Measurements from ENCODE around the gene UGT1A9.
"Not testable (repeated sequence)": the region's sequence is repeated elsewhere in the genome, so short reads cannot be mapped to it uniquely, and the experiment has no call there.

UGT1A9 gene

DNA sequence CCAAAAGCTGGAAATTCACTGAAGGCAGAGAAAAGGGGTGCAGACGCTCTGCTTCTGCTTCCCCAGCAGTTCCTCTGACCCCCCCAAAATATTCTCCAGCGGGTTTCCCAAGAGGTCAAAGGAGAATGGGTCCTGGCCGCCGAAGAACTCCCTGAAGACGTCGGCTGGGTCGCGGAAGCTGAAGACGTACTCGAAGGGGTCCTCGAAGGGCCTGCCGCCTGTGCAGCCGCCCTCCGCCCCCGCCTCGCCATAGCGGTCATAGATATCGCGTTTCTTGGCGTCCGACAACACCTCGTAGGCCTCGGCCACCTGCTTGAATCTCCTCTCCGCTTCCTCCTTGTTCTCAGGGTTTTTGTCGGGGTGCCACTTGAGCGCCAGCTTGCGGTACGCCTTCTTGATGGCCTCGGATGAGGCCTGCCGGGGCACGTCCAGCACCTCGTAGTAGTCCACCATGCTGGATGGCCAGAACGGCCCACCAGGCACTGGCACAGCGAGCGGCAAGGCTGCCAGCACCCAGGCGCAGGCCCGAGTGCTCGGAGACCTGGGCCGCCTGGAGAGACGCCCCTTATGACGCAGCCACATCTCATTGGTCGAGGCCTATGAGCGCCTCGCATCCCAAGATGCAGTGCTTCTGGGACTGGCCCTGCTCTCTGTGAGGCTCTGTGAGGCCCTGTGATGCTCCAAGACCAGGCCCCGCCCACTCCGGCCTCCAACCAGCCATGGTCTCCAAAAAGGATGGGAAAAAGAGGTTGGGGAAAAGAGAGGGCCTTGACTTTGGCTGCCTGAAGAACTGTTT lies 72.0 kb downstream of the UGT1A9 start:
- no peak overlapping the region for H3K4me3 ChIP-seq (ENCODE audit: low read depth, low read length)
- no peak for TF ChIP-seq CTCF (IDR thresholded peaks at IDR 0.05; ENCODE audit: low read depth, low read length)

GRCh38 chr2:233745073-233745755 lies 73.5 kb downstream of the UGT1A9 start:
- H3K4me3 ChIP-seq (ENCODE audit: low read depth, low read length), result no peak overlapping the region
- TF ChIP-seq CTCF (IDR thresholded peaks at IDR 0.05; ENCODE audit: low read depth, low read length), result no peak

- H3K4me3 ChIP-seq (ENCODE audit: low read depth, low read length), result not testable (repeated sequence)
Observed at GRCh38 chr2:233745838-233746237, 74.1 kb downstream of the UGT1A9 start.

DNA sequence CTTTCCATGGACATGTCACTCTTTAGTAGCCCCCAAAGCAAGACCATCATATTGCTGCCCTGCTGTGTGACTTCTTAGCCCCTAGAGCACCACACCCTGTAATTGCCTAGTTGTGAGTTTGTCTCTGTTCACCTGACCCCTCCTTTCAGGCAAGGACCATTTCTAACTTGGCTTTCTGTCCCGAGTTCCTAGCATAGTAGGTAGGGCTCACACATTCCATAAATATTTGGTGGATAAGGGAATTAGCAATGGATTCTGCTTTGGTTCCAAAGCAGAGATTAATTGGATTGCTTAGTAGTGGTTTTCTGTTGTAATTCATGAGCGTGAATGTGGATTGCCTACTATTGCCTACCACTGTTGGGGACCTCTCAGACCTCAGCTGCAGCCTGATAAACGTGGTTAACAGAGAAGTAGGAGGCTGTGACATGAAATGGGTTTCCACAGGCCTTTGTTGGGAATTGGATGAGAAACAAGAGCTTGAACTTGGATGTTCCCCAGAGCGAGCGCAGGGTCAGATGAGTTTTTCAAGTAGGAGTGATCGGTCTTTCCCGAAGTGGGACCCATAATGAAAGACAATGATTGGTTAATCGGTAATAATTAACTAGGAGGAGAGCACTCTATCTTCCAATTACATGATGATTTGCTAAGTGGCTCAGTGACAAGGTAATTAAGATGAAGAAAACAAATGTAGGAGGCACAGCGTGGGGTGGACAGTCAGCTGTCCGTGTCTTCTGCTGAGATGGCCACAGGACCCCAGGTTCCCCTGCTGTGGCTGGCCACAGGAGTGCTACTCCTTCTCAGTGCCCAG lies 75.0 kb downstream of the UGT1A9 start:
- TF ChIP-seq CTCF (IDR thresholded peaks at IDR 0.05; ENCODE audit: low read depth, low read length), result no peak
- no peak overlapping the region for H3K4me3 ChIP-seq (ENCODE audit: low read depth, low read length)

GRCh38 chr2:233747283-233747544 lies 75.5 kb downstream of the UGT1A9 start:
- no peak for TF ChIP-seq CTCF (IDR thresholded peaks at IDR 0.05; ENCODE audit: low read depth, low read length)
- H3K4me3 ChIP-seq (ENCODE audit: low read depth, low read length), result no peak overlapping the region

DNA sequence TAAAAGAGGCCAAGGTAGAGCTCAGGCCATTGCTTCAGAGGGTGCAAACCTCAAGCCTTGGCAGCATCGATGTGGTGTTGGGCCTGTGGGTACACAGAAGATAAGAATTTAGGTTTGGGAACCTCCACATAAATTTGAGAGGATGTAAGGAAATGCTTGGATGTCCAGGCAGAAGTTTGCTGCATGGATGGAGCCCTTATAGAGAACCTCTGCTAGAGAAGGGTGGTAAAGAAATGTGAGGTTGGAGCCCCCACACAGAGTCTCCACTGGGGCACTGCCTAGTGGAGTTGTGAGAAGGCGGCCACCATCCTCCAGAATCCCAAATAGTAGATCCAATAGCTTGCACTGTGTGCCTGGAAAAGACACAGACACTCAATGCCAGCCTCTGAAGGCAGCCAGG lies 79.0 kb downstream of the UGT1A9 start:
- H3K4me3 ChIP-seq (ENCODE audit: low read depth, low read length), result not testable (repeated sequence)

- H3K4me3 ChIP-seq (ENCODE audit: low read depth, low read length), result not testable (repeated sequence)
Observed at GRCh38 chr2:233751212-233752009, 79.7 kb downstream of the UGT1A9 start.

GRCh38 chr2:233754872-233755611 lies 83.3 kb downstream of the UGT1A9 start:
- no peak for TF ChIP-seq CTCF (IDR thresholded peaks at IDR 0.05; ENCODE audit: low read depth, low read length)
- H3K4me3 ChIP-seq (ENCODE audit: low read depth, low read length), result no peak overlapping the region

Measured in WI38 (cell line).